Effector memory CD4-positive, alpha-beta T cell (primary cell): ENCODE results near the gene ABHD17B.
"Not testable (repeated sequence)": the region's sequence is repeated elsewhere in the genome, so short reads cannot be mapped to it uniquely, and the experiment has no call there.

Source experiments
- DNase-seq, 3 donors: peaks; one replicate each; pipeline ENCODE4 v3.0.0-alpha.2; 2020
- H3K27ac ChIP-seq: 2 replicates; pipeline ENCODE4 v1.7.0; 2013; ENCODE audit warnings: mild to moderate bottlenecking, low read length, moderate library complexity; ENCODE audit not compliant: insufficient read depth, poor library complexity, severe bottlenecking
- H3K27me3 ChIP-seq: replicated peaks from 2 replicates; pipeline ENCODE4 v1.7.0; 2013; ENCODE audit warnings: mild to moderate bottlenecking, low read length; ENCODE audit not compliant: insufficient read depth, control insufficient read depth, poor library complexity, severe bottlenecking
- H3K36me3 ChIP-seq: 2 replicates; pipeline ENCODE4 v1.7.0; 2013; ENCODE audit warnings: mild to moderate bottlenecking, low read length, moderate library complexity; ENCODE audit not compliant: control insufficient read depth, insufficient read depth
- H3K4me1 ChIP-seq: 2 replicates; pipeline ENCODE4 v1.7.0; 2013; ENCODE audit warnings: low read length, mild to moderate bottlenecking; ENCODE audit not compliant: control insufficient read depth, insufficient read depth, poor library complexity, severe bottlenecking
- H3K4me3 ChIP-seq: 2 replicates; pipeline ENCODE4 v1.7.0; 2013; ENCODE audit warnings: low read length, low read depth, mild to moderate bottlenecking; ENCODE audit not compliant: insufficient read depth, poor library complexity, severe bottlenecking
- H3K9me3 ChIP-seq: 2 replicates; pipeline ENCODE4 v1.7.0; 2013; ENCODE audit warnings: mild to moderate bottlenecking, low read length, moderate library complexity; ENCODE audit not compliant: control insufficient read depth

The ABHD17B gene

DNA sequence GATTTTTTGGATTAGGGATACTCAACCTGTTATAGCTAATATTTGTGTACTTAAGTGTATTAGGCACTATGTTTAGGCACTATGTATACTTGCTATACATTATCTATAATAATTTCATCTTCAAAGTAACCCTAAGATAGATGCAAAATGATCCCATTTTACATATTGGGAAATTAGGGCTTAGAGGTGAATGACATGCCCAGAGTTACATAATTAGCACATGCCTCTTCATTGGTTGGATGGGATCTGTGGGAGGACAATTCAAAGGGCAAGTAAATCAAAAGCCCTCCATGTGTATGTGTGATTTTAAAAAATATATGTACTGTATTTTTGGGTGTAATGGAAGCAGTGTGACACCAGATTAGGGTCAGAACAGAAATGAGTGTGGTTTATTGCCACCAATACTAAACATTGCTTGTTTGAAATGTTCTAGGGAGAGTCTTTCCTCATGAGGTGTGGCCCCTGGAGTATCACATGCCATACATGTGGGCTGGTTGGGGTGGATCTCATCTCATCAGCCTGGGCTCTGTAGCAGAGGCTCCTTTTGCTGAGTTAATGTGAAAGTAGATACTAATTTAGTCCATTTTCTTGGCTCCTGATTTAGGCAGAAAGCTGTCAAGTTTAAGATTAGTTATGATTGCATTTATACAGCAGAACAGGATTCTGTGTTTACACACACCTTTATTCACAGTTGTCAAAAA is 6.0 kb upstream of the ABHD17B start:
- Histone ChIP-seq H3K27me3 (no peaks in the 10 kb centered on the region), H3K4me1 (no peaks in the 10 kb centered on the region), H3K27ac (no peak overlapping the region), H3K4me3 (no peak overlapping the region), H3K9me3 (no peaks in the 10 kb centered on the region), H3K36me3 (no peaks in the 10 kb centered on the region)
- no peak for DNase-seq

DNA sequence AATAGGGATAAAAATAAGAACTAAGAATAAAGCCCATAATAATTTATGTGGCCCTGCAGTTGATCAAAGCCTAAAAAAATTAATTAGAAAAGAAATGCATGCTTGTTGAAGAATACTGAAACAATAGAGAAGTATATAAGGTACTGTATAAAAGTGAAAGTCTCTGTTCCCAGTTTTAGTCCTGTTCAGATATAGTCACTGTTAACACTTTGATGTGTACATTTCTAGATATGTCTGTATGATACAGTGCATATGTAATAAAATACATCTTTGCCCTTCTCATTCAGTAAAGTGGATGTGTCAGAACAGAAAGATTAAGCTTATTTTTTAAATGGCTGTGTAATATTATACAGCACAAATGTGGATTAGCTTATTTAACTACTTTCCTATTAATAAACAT is 4.5 kb upstream of the ABHD17B start:
- no peak for DNase-seq
- H3K9me3 ChIP-seq, result no peaks in the 10 kb centered on the region
- H3K27ac ChIP-seq, result no peak overlapping the region
- no peaks in the 10 kb centered on the region for H3K36me3 ChIP-seq
- no peaks in the 10 kb centered on the region for H3K27me3 ChIP-seq
- H3K4me1 ChIP-seq, result no peaks in the 10 kb centered on the region
- H3K4me3 ChIP-seq, result no peak overlapping the region

DNA sequence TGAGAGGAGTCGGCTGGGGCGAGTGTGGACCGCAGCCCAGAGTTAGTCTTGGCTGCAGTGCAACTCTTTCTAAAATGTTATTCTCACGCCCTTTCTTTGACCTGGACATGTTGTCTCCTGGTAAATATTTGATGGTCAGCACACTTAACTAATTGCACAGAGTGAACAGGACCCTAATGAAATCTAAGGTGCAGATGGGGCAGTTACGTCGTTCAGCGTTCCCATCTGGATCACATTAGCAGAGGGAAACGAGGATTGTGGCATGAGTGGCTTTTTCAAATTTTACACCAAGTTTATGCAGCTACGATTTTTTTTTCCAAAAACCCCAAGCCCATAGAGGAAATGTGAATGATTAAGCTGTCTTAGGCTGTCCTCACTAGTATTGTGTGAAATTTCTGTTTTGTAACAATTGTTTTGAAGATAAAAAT is 929 bp upstream of the ABHD17B start:
- Histone ChIP-seq H3K36me3 (no peaks in the 10 kb centered on the region), H3K27ac (peak overlapping the region; percentile 74), H3K4me1 (peaks cover 5% of the 10 kb centered on the region), H3K27me3 (no peaks in the 10 kb centered on the region), H3K4me3 (peak overlapping the region; percentile 89), H3K9me3 (no peaks in the 10 kb centered on the region)
- DNase-seq, result no peak

DNA sequence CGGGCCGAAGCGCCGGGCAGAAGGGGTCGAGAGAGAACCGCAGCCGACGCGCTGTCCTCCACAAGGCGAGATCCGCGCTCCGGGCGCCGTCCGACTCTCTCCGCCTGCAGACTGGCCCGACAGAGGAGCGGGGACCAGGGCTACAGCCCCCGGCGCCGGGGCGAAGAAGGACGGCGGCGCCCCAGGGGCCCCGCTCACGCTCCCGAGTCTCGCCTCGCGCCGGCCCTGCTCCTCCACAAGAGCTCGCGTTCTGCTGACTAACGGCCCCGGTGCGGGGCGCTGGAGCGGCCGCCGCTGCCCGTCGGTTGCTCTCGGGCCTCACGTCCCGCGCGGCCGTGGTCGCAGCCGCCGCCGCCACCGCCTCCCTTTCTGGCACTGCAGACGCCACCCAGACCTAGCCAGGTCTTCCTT is 338 bp downstream of the ABHD17B start:
- no peak for DNase-seq
- H3K36me3 ChIP-seq, result no peaks in the 10 kb centered on the region
- H3K4me1 ChIP-seq, result peaks cover 5% of the 10 kb centered on the region
- peak overlapping the region; percentile 89 for H3K4me3 ChIP-seq
- H3K27me3 ChIP-seq, result no peaks in the 10 kb centered on the region
- H3K9me3 ChIP-seq, result no peaks in the 10 kb centered on the region
- peak overlapping the region; percentile 74 for H3K27ac ChIP-seq

DNA sequence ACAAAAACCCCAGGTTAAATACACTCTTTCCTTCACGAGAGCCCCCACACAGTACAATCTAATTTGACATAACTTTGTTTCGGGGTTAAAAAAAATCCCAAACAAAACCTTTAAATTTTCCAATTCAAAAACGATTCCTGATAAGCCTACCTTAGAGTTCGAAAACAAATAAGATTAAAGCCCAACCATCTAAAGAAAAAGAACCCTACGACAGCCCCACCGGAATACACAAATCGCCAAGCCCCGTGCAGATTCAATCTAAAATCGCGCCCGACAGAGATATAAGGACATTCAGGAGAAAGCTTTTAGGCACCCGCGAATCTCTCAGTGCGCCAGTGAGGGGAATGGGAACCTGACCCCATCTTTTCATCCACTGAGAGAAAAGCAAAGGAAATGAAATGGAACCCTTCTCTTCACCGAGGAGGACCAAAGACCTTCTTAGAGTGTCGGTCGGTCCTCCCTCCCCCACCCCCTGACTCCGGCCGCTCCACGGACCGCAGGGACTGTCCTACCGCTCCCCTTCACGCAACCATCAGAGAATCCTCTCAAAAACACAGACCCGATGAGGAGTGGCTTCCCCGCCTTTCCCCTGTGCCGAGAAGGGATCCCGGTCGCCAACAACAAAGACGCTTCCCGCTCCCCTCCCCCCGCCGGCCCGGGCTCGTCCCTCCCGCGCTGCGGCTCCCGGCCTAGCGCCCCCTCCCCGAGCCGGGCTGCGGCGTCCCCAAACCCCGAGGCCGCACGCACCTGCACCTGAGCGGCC is 925 bp downstream of the ABHD17B start:
- DNase-seq, result peak in 1 of 3 donors; percentile 14
- Histone ChIP-seq H3K9me3 (no peaks in the 10 kb centered on the region), H3K4me3 (peak overlapping the region; percentile 89), H3K36me3 (no peaks in the 10 kb centered on the region), H3K27ac (peak overlapping the region; percentile 74), H3K4me1 (peaks cover 5% of the 10 kb centered on the region), H3K27me3 (no peaks in the 10 kb centered on the region)

DNA sequence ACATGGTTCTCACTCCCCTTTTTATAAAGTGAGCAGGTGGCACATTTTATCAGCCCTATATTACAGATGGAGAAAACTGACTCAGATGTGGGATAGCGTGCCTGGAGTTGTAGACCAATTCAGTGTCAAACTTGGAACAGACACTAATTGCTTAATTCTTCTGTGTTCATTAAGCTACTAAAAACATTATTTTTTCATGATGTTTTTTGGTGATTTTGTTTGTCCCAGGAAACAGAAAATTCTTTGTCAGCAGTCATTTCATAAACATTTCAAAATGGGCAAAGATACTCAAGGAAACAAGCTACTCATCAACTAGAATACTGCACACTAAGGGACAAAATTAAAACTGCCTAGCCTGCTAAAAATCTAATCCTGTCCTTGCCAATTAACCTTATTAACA is 2.2 kb downstream of the ABHD17B start:
- H3K9me3 ChIP-seq, result no peaks in the 10 kb centered on the region
- H3K4me3 ChIP-seq, result no peak overlapping the region
- H3K27ac ChIP-seq, result no peak overlapping the region
- H3K4me1 ChIP-seq, result peaks cover 5% of the 10 kb centered on the region
- H3K27me3 ChIP-seq, result no peaks in the 10 kb centered on the region
- no peak for DNase-seq
- no peaks in the 10 kb centered on the region for H3K36me3 ChIP-seq

DNA sequence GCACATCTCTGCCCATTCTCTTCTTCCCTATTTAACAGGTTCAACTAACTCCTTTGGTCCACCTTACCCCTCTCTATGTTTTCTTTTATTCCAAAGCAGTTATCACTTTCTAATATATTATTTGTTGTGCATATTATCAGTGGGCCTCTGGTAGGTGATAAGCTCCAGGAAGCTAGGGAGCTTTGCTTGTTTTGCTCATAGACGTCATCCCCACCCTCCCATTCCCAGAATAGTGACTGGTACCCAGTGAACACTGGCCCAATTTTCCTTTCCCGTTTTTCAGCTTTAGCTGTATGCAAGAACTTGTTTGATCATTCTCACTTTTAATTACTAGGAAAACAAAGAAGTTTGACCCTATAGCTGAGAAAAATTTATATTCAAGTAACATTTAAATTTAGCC is 6.9 kb downstream of the ABHD17B start:
- H3K27me3 ChIP-seq, result no peaks in the 10 kb centered on the region
- DNase-seq, result no peak
- H3K4me3 ChIP-seq, result no peak overlapping the region
- H3K9me3 ChIP-seq, result no peaks in the 10 kb centered on the region
- peaks cover 3% of the 10 kb centered on the region for H3K4me1 ChIP-seq
- H3K27ac ChIP-seq, result no peak overlapping the region
- no peaks in the 10 kb centered on the region for H3K36me3 ChIP-seq

DNA sequence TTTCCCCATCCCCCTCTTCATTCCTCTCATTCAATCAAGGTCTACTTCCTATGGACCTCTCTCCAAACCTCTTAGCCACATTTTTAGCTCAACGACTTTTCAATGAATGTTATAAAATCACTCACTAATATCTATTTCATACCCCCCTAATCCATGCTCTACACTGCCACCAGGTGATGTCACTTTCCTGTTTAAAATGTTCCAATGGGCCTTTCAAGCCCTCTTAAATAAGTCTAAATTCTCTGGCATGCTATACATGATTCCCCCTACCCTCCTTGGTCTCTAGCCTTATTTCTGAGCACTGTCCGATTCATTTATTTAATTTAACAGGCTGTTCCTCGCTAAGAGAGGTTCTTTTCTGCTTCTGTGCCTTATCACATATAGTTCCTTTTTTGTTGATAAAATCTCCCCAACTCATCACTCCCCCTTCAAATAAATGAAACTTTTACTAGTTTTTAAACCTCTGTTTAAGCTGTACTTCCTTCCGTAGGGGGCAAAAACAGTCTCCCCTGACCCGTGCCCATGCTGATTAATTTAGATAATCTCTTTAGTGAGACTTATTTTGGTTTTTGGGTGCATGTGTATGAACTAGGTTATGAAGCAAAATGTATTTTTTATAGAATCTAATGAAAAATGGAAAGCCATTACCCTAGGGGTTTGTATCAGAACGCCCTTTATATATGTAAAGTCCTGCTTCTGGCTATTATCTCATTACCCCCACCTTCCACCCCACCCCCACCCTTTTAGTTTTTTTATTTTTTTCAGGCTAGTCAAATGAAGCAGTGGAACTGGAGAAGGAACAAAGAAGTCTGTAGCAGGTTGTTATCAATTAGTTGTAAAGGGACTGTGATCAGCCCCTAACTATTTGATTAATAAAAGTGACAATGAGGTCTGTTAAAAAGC is 9.0 kb downstream of the ABHD17B start:
- H3K27me3 ChIP-seq, result no peaks in the 10 kb centered on the region
- H3K27ac ChIP-seq, result no peak overlapping the region
- no peak overlapping the region for H3K4me3 ChIP-seq
- no peaks in the 10 kb centered on the region for H3K36me3 ChIP-seq
- DNase-seq, result no peak
- no peaks in the 10 kb centered on the region for H3K9me3 ChIP-seq
- H3K4me1 ChIP-seq, result peaks cover 13% of the 10 kb centered on the region

DNA sequence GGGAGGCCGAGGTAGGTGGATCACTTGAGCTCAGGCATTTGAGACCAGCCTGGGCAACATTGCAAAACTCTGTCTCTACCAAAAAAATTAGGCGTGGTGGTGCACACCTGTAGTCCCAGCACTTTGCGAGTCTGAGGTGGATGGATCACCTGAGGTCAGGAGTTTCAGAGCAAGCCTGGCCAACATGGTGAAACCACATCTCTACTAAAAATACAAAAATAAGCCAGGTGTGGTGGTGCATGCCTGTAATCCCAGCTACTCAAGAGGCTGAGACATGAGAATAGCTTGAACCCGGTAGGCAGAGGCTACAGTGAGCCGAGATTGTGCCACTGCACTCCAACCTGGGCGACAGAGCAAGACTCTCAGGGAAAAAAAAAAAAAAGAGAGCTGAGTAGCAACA is 12.2 kb downstream of the ABHD17B start:
- H3K4me1 ChIP-seq, result peaks cover 14% of the 10 kb centered on the region
- H3K27me3 ChIP-seq, H3K4me3 ChIP-seq, H3K9me3 ChIP-seq, H3K36me3 ChIP-seq, H3K27ac ChIP-seq, DNase-seq: not testable (repeated sequence)
